Activated CD8-positive, alpha-beta memory T cell treated with anti-CD3 and anti-CD28 coated beads for 4 hours (primary cell): Measurements from ENCODE around the gene CD8B.
"Not testable (repeated sequence)": the region's sequence is repeated elsewhere in the genome, so short reads cannot be mapped to it uniquely, and the experiment has no call there.

Experiments
- DNase-seq, 2 donors: peaks; one replicate each; pipeline ENCODE4 v3.0.0-alpha.2; 2020; ENCODE audit warnings: low read depth in 2 of 2

The CD8B gene

DNA sequence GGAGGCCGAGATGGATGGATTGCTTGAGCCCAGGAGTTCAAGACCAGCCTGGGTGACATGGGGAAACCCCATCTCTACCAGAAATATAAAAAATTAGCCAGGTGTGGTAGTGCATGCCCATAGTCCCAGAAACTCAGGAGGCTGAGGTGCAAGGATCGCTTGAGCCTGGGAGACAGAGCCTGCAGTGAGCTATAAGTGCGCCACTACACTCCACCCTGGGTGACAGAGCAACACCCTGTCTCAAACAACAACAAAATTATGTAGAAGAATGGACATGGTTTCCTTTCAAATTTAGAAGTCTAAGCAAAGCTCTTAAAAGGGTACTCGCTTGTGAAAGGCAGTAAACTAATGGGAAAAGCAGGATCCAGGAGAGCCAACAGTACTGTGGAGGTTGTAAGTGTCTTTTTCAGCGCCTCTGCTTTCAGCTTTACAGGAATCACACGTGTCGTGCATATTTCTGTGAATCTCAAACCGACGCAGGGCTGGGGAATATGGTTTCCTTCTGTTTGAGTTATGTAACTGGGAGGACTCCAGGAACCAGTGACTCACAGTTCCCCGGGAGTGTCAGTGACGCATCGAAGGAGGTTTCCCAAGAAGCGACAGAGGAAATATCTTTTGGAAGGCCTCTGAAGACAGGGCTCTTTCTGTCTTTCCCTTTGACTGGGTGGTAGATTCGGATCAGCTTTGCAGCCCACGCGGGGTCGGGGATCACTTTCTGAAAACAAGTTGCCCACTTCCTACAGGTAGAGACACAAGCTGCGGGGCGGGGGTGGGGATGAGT, 24.6 kb downstream of the CD8B start:
- DNase-seq: peak in 1 of 2 donors; percentile 74

DNA sequence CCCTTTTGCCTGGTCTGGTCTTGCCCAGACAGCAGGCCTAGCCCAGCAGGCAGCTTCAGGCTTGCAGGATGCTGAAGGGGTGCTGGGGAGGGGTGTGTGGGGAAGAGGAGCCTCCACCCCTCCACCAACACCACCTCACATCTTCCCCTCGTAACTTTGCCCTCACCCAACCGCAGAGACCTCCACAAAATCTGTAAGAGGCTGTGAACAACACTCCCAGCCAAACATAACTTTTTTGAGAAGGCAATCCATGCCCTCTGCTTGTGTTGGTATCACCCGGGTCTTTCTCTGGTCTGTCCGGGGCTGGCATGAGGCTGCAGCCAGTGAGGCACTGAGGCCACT, 26.2 kb downstream of the CD8B start:
- DNase-seq: not testable (repeated sequence)

GRCh38 chr2:86833315-86833714, 28.4 kb downstream of the CD8B start:
- DNase-seq: no peak

DNA sequence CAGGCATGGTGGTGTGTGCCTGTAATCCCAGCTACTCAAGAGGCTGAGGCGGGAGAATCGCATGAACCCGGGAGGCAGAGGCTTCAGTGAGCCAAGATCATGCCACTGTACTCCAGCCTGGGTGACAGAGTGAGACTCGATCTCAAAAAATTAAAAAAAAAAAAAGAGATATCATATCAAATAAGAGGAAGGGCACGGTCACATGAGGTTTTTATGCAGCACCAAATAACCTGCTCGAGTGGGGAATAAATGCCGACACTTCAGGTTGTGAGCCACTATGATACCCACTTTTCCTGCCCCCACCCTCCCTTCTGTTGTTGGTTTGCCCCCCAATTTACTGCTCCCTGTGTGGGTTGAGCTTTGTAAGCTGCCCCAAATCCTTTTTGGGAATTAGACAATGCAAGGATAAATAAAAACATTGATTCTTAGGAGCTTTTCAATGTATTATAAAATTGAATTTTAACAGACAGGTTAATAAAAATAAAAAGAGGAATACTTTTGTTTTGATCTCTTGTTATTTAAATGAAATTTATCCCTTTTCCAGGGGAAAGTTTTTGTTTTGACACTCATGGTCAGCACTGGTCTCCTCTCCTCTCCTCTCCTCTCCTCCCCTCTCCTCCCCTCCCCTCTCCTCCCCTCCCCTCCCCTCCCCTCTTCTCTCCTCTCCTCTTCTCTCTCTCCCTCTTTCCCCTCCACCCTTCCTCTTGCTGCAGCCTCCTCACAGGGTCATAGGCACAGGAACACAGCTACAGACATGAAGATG, 29.2 kb downstream of the CD8B start:
- DNase-seq: no peak

GRCh38 chr2:86831537-86831936, 30.1 kb downstream of the CD8B start:
- DNase-seq: no peak

DNA sequence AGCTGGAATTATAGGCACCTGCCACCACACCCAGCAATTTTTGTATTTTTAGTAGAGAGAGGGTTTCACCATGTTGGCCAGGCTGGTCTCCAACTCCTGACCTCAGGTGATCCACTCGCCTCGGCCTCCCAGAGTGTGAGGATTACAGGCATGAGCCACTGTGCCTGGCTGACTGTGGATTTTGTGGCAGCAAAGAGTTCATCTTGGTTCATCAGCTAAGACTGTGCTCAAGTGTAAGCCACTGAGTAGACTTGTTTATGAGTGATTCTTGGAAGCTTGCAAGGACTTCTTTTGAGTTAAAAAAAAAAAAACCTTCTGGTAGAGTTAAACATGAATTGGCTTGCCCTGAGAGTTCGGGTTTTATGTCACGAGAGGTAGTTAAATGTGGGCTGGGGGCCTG, 34.7 kb downstream of the CD8B start:
- DNase-seq: no peak

- DNase-seq: no peak
These were observed 35.8 kb downstream of the CD8B start for GRCh38 chr2:86825693-86826381.

- no peak for DNase-seq
These were observed 36.5 kb downstream of the CD8B start for GRCh38 chr2:86825036-86825692.

DNA sequence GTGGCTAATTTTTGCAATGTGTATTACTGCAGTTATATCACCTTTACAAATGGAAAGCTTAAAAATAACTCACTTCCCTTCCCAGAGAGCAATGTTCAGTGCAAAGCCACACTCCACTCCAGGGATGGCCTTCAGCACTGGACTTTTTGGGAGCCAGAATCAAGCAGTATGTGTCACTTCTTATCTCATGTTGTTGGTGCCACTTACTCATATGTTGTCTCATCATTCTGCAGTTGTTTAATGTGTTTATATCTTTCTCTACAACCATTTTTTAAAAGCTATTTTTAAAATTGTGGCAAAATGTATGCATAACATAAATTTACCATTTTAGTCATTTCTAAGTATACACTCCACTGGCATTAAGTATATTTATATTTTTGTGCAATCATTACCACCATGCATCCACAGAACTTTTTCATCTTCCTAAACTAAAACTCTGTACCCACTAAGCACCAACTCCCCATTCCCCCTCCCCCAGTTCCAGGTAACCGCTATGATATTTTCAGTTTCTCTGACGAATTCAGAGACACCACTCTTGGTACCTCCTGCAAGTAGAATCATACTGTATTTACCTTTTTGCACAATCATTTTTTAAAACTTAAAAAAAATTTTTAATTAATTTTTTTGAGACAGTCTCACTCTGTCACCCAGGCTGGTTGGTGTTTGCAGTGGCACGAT, 38.9 kb downstream of the CD8B start:
- DNase-seq: no peak

DNA sequence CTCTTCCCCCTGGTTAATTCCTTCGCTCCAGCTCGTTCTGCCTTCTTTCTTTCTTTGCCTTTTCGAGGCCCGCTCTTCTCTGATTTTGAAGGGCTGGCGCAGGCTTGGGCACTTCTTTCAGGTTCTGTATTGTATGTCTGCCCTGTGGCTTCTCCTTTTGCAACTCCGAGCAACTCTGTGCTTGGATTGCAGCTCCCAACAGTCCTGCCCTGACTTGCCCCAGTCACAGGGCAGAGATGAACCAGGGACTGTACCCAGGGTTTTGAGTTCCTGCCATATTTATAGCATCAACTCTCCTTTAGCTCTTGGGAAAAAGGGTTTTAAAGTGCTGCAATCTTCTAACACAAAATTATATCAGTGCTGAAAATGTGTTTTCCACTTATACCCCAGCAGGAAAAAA, 39.8 kb downstream of the CD8B start:
- no peak for DNase-seq

DNA sequence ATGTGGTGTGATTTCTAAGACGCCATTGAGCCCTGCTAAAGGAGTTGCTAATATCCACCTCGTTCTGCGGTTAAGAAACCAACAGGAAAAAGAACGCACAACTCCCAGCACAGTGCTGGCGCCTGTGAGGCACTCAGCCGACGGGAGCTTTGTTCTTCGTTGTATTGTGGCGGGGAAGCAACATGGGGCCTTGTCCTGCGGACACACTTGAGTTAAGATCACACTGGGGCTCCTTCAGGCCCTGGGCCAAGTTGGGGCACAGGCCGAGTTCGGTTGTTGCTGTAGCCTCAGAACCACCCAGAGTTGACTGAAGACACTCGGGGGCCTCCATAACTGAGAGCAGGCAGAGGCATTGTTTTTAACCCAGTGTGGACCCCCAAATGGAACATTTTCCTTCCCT, 40.4 kb downstream of the CD8B start:
- no peak for DNase-seq

DNA sequence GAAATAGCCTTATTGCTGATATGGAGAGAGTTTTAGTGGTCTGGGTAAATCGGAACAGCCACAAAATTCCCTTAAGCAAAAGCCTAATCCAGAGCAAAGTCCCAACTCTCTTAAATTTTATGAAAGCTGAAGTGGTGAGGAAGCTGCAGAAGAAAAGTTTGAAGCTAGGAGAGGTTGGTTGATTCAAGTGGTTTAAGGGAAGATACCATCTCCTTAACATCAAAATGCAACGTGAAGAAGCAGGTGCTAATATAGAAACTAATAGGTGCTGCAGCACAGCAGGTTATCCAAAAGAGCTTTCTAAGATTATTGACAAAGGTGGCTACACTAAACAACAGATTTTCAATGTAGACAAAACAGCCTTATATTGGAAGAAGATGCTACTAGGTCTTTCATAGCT, 42.7 kb downstream of the CD8B start:
- DNase-seq: no peak

DNA sequence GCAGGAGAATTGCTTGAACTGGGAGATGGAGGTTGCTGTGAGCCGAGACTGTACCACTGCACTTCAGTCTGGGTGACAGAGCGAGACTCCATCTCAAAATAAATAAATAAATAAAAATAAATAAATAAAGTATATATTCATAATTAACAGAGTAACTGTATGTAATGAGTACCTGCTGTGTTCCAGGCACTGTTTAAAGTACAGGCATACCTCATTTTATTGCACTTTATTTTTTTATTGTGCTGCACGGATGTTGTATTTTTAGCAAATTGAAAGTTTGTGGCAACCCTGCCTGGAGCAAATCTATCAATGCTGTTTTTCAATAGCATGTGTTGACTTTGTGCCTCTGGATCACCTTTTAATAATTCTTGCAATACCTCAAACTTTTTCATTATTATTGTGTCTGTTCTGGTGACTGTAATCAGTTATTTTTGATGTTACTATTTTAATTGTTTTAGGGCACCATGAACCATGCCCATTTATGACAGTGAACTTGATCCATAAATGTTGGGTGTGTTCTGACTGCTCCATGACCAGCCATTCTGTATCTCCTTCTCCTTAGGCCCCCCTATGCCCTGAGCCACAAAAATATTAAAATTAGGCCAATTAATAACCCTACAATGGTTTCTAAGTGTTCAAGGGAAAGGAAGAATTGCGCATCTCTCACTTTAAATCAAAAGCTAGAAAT, 43.4 kb downstream of the CD8B start:
- DNase-seq: no peak

DNA sequence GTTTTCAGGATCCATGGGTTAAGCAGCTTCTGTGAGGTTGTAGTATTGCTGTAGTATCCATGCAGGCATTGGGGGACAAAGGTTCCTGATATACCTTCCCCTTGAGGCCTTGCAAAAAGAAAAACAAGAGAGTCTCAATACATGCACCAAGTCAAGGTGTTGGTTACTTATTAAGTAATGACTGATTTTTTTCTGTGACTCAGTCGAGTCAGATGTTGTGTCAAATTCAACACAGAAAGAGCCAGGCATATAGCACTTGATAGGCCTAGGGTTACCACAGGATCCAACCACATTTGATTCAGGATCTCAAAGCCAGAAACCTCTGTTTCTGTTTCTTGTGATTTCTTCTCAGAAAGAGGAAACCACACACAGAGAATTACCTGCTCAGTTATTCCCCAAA, 46.1 kb downstream of the CD8B start:
- DNase-seq: no peak

GRCh38 chr2:86809481-86810121, 52.1 kb downstream of the CD8B start:
- no peak for DNase-seq

GRCh38 chr2:86808315-86809161, 53.1 kb downstream of the CD8B start:
- peak; percentile 91 to 94 for DNase-seq

- no peak for DNase-seq
These were observed 54.0 kb downstream of the CD8B start for GRCh38 chr2:86807468-86808275.

- DNase-seq: no peak
These were observed 54.6 kb downstream of the CD8B start for GRCh38 chr2:86807133-86807467.
